DMS53 (cell line): ENCODE results near the gene ANKRD66.
"Not testable (repeated sequence)": the region's sequence is repeated elsewhere in the genome, so short reads cannot be mapped to it uniquely, and the experiment has no call there.

Experiments used
- DNase-seq: peaks from one replicate; lab custom pipeline; 2025; lab: John Stamatoyannopoulos, UW

ANKRD66 gene

GRCh38 chr6:46755865-46756264 is 9.1 kb downstream of the ANKRD66 start:
- DNase-seq: no peak

GRCh38 chr6:46756469-46757213 is 9.9 kb downstream of the ANKRD66 start:
- DNase-seq: no peak

GRCh38 chr6:46757214-46757596 is 10.5 kb downstream of the ANKRD66 start:
- DNase-seq: no peak

- DNase-seq: no peak
Measured at GRCh38 chr6:46758960-46759753, 12.4 kb downstream of the ANKRD66 start.

GRCh38 chr6:46760925-46761324 is 14.2 kb downstream of the ANKRD66 start:
- DNase-seq: peak; percentile 54

- no peak for DNase-seq
Measured at GRCh38 chr6:46763466-46763865, 16.7 kb downstream of the ANKRD66 start.

GRCh38 chr6:46764280-46764679 is 17.5 kb downstream of the ANKRD66 start:
- not testable (repeated sequence) for DNase-seq

- no peak for DNase-seq
Measured at GRCh38 chr6:46764961-46765360, 18.2 kb downstream of the ANKRD66 start.

GRCh38 chr6:46772016-46772415 is 25.3 kb downstream of the ANKRD66 start:
- no peak for DNase-seq

GRCh38 chr6:46772762-46773161 is 26.0 kb downstream of the ANKRD66 start:
- no peak for DNase-seq

GRCh38 chr6:46773201-46773855 is 26.6 kb downstream of the ANKRD66 start:
- DNase-seq: peak; percentile 87

- DNase-seq: not testable (repeated sequence)
Measured at GRCh38 chr6:46774736-46775135, 28.0 kb downstream of the ANKRD66 start.

- peak; percentile 35 for DNase-seq
Measured at GRCh38 chr6:46776070-46776712, 29.5 kb downstream of the ANKRD66 start.

- no peak for DNase-seq
Measured at GRCh38 chr6:46777476-46778346, 31.0 kb downstream of the ANKRD66 start.

- DNase-seq: peak; percentile 89
Measured at GRCh38 chr6:46781478-46782378, 35.0 kb downstream of the ANKRD66 start.

GRCh38 chr6:46784535-46784934 is 37.8 kb downstream of the ANKRD66 start:
- no peak for DNase-seq

GRCh38 chr6:46787871-46788540 is 41.3 kb downstream of the ANKRD66 start:
- DNase-seq: no peak

- DNase-seq: no peak
Measured at GRCh38 chr6:46788791-46789190, 42.1 kb downstream of the ANKRD66 start.
